Measurements from ENCODE around the gene CCDC77. TPM values are rescaled to one million over a fixed set of nuclear protein-coding genes. Genes with fewer than 3 reads are reported as not detected.

The CCDC77 gene
- total and polyA plus RNA-seq, 2 donors (not counting 1 experiment from before 2014, with no cell fraction given) = 6.8 to 8.8 TPM

- Histone ChIP-seq H3K9ac (ENCODE audit: insufficient read depth, low read length) (no peak overlapping the region), H3K27me3 (ENCODE audit: control insufficient read depth, insufficient read depth, low read length) (peaks cover 5% of the 10 kb centered on the region), H4K20me1 (ENCODE audit: control insufficient read depth, extremely low read depth, insufficient read depth, low read length) (no peaks in the 10 kb centered on the region), H3K4me3 (replicated peaks in 1 of 4; ENCODE audit: control extremely low read depth in 1 of 4, insufficient read depth in 1 of 4, low read depth in 3 of 4, low read length in 4 of 4) (no peak overlapping the region), H3K4me1 (ENCODE audit: control insufficient read depth, extremely low read depth, insufficient read depth, low read length) (no peaks in the 10 kb centered on the region), H3K9me3 (ENCODE audit: control insufficient read depth, insufficient read depth, low read depth, low read length) (no peaks in the 10 kb centered on the region), H3K36me3 (ENCODE audit: control insufficient read depth, insufficient read depth, low read length) (no peaks in the 10 kb centered on the region), H3K4me2 (ENCODE audit: extremely low read depth, insufficient read depth, low read length) (no peak overlapping the region), H3K27ac (ENCODE audit: insufficient read depth, low read length) (no peak overlapping the region), H2AFZ (ENCODE audit: low read length) (no peak overlapping the region), H3K79me2 (ENCODE audit: control insufficient read depth, insufficient read depth, low read length) (no peaks in the 10 kb centered on the region)
- TF ChIP-seq, protein P1, sequence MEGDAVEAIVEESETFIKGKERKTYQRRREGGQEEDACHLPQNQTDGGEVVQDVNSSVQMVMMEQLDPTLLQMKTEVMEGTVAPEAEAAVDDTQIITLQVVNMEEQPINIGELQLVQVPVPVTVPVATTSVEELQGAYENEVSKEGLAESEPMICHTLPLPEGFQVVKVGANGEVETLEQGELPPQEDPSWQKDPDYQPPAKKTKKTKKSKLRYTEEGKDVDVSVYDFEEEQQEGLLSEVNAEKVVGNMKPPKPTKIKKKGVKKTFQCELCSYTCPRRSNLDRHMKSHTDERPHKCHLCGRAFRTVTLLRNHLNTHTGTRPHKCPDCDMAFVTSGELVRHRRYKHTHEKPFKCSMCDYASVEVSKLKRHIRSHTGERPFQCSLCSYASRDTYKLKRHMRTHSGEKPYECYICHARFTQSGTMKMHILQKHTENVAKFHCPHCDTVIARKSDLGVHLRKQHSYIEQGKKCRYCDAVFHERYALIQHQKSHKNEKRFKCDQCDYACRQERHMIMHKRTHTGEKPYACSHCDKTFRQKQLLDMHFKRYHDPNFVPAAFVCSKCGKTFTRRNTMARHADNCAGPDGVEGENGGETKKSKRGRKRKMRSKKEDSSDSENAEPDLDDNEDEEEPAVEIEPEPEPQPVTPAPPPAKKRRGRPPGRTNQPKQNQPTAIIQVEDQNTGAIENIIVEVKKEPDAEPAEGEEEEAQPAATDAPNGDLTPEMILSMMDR (conservative IDR thresholded peaks at IDR 0.05 in 1 of 2, IDR thresholded peaks at IDR 0.05 in 1 of 2; ENCODE audit: low read depth in 1 of 2, low read length in 2 of 2) = no peak
- TF ChIP-seq EZH2 (IDR thresholded peaks at IDR 0.05; ENCODE audit: low read length, missing control alignments) = no peak
- no peak for DNase-seq (ENCODE audit: low read depth in 2 of 2)
Measured at GRCh38 chr12:475286-475685, 73.8 kb downstream of the CCDC77 start.

- Histone ChIP-seq H3K79me2 (ENCODE audit: control insufficient read depth, insufficient read depth, low read length) (no peaks in the 10 kb centered on the region), H3K4me1 (ENCODE audit: control insufficient read depth, extremely low read depth, insufficient read depth, low read length) (no peaks in the 10 kb centered on the region), H3K36me3 (ENCODE audit: control insufficient read depth, insufficient read depth, low read length) (no peaks in the 10 kb centered on the region), H2AFZ (ENCODE audit: low read length) (no peak overlapping the region), H3K9me3 (ENCODE audit: control insufficient read depth, insufficient read depth, low read depth, low read length) (no peaks in the 10 kb centered on the region), H3K4me3 (replicated peaks in 1 of 4; ENCODE audit: control extremely low read depth in 1 of 4, insufficient read depth in 1 of 4, low read depth in 3 of 4, low read length in 4 of 4) (no peak overlapping the region), H3K27me3 (ENCODE audit: control insufficient read depth, insufficient read depth, low read length) (peaks cover 13% of the 10 kb centered on the region), H3K4me2 (ENCODE audit: extremely low read depth, insufficient read depth, low read length) (no peak overlapping the region), H3K9ac (ENCODE audit: insufficient read depth, low read length) (no peak overlapping the region), H4K20me1 (ENCODE audit: control insufficient read depth, extremely low read depth, insufficient read depth, low read length) (no peaks in the 10 kb centered on the region), H3K27ac (ENCODE audit: insufficient read depth, low read length) (no peak overlapping the region)
- TF ChIP-seq, protein P1 (conservative IDR thresholded peaks at IDR 0.05 in 1 of 2, IDR thresholded peaks at IDR 0.05 in 1 of 2; ENCODE audit: low read depth in 1 of 2, low read length in 2 of 2) = no peak
- no peak for TF ChIP-seq EZH2 (IDR thresholded peaks at IDR 0.05; ENCODE audit: low read length, missing control alignments)
- DNase-seq (ENCODE audit: low read depth in 2 of 2) = no peak
Measured at GRCh38 chr12:479161-479560, 77.7 kb downstream of the CCDC77 start.

- Histone ChIP-seq H3K27ac (ENCODE audit: insufficient read depth, low read length) (no peak overlapping the region), H3K4me3 (replicated peaks in 1 of 4; ENCODE audit: control extremely low read depth in 1 of 4, insufficient read depth in 1 of 4, low read depth in 3 of 4, low read length in 4 of 4) (no peak overlapping the region), H2AFZ (ENCODE audit: low read length) (no peak overlapping the region)
Measured at GRCh38 chr12:480831-481816, 79.7 kb downstream of the CCDC77 start.

More at GRCh38 chr12:480831-481816, 79.7 kb downstream of the CCDC77 start:
- Histone ChIP-seq H3K4me1 (ENCODE audit: control insufficient read depth, extremely low read depth, insufficient read depth, low read length) (no peaks in the 10 kb centered on the region), H3K27me3 (ENCODE audit: control insufficient read depth, insufficient read depth, low read length) (peaks cover 14% of the 10 kb centered on the region), H3K9me3 (ENCODE audit: control insufficient read depth, insufficient read depth, low read depth, low read length) (no peaks in the 10 kb centered on the region), H4K20me1 (ENCODE audit: control insufficient read depth, extremely low read depth, insufficient read depth, low read length) (no peaks in the 10 kb centered on the region), H3K9ac (ENCODE audit: insufficient read depth, low read length) (no peak overlapping the region), H3K4me2 (ENCODE audit: extremely low read depth, insufficient read depth, low read length) (no peak overlapping the region), H3K79me2 (ENCODE audit: control insufficient read depth, insufficient read depth, low read length) (no peaks in the 10 kb centered on the region), H3K36me3 (ENCODE audit: control insufficient read depth, insufficient read depth, low read length) (no peaks in the 10 kb centered on the region)
- TF ChIP-seq, protein P1 (conservative IDR thresholded peaks at IDR 0.05 in 1 of 2, IDR thresholded peaks at IDR 0.05 in 1 of 2; ENCODE audit: low read depth in 1 of 2, low read length in 2 of 2) = no peak
- TF ChIP-seq EZH2 (IDR thresholded peaks at IDR 0.05; ENCODE audit: low read length, missing control alignments) = no peak
- peak; percentile 31 to 91 for DNase-seq (ENCODE audit: low read depth in 2 of 2)

Data from fibroblast of lung (primary cell).